Stimulated activated CD8-positive, alpha-beta memory T cell treated with anti-CD3 and anti-CD28 coated beads, Interleukin-15, amount 100 ng/mL, for 24 hours (primary cell): Measurements from ENCODE around the gene RPP30.
"Not testable (repeated sequence)": the region's sequence is repeated elsewhere in the genome, so short reads cannot be mapped to it uniquely, and the experiment has no call there.

Experiments
- DNase-seq: peaks from one replicate; pipeline ENCODE4 v3.0.0-alpha.2; 2020; ENCODE audit warnings: low read depth

Gene RPP30

GRCh38 chr10:90871279-90871765 lies 452 bp upstream of the RPP30 start:
- DNase-seq: no peak

GRCh38 chr10:90872648-90873020 lies 860 bp downstream of the RPP30 start:
- no peak for DNase-seq

- DNase-seq: no peak
These were observed 7.3 kb downstream of the RPP30 start for GRCh38 chr10:90879062-90879461.

GRCh38 chr10:90880059-90880719 lies 8.4 kb downstream of the RPP30 start:
- not testable (repeated sequence) for DNase-seq

GRCh38 chr10:90884431-90884830 lies 12.7 kb downstream of the RPP30 start:
- no peak for DNase-seq

- DNase-seq: no peak
These were observed 13.4 kb downstream of the RPP30 start for GRCh38 chr10:90885176-90885575.

- no peak for DNase-seq
These were observed 15.8 kb downstream of the RPP30 start for GRCh38 chr10:90887555-90887954.

GRCh38 chr10:90888387-90888786 lies 16.6 kb downstream of the RPP30 start:
- DNase-seq: no peak

- DNase-seq: no peak
These were observed 17.9 kb downstream of the RPP30 start for GRCh38 chr10:90889636-90890035.

- DNase-seq: no peak
These were observed 18.6 kb downstream of the RPP30 start for GRCh38 chr10:90890347-90890746.

GRCh38 chr10:90893190-90893589 lies 21.4 kb downstream of the RPP30 start:
- DNase-seq: no peak

GRCh38 chr10:90896916-90897315 lies 25.1 kb downstream of the RPP30 start:
- not testable (repeated sequence) for DNase-seq

- no peak for DNase-seq
These were observed 34.2 kb downstream of the RPP30 start for GRCh38 chr10:90905925-90906324.

GRCh38 chr10:90906596-90906995 lies 34.8 kb downstream of the RPP30 start:
- DNase-seq: no peak

- no peak for DNase-seq
These were observed 39.6 kb downstream of the RPP30 start for GRCh38 chr10:90911133-90912051.

GRCh38 chr10:90912174-90912573 lies 40.4 kb downstream of the RPP30 start:
- DNase-seq: no peak

- no peak for DNase-seq
These were observed 41.2 kb downstream of the RPP30 start for GRCh38 chr10:90912854-90913479.

- DNase-seq: no peak
These were observed 42.1 kb downstream of the RPP30 start for GRCh38 chr10:90913774-90914420.

GRCh38 chr10:90914992-90915765 lies 43.4 kb downstream of the RPP30 start:
- no peak for DNase-seq

- DNase-seq: no peak
These were observed 43.9 kb downstream of the RPP30 start for GRCh38 chr10:90915766-90916075.

GRCh38 chr10:90916392-90917237 lies 44.8 kb downstream of the RPP30 start:
- no peak for DNase-seq
